A549 (cell line): Measurements from ENCODE around the gene ATP9B. TPM values are rescaled to one million over a fixed set of nuclear protein-coding genes. Genes with fewer than 3 reads are reported as not detected.
"Not testable (repeated sequence)": the region's sequence is repeated elsewhere in the genome, so short reads cannot be mapped to it uniquely, and the experiment has no call there.

Source experiments
- ATAC-seq, 2 experiments: fragments of 200-7000 bp in 1 of 2; fragments of >200 bp in 1 of 2; cut with Nextera tagmentation in 1 of 2; cut with Tn5 transposase in 1 of 2; 3 replicates each; pipeline versions ENCODE4 v1.8.0 to v1.9.1; 2018 to 2020; ENCODE audit warnings: mild to moderate bottlenecking in 1 of 2, moderate library complexity in 1 of 2
- CTCF ChIA-PET: fragments of 300-600 bp; sonication (Branson Sonifier 250); formaldehyde crosslinking; extraction: SDS; loops from one replicate; lab custom pipeline; 2021; ENCODE audit warnings: antibody characterized with exemption, inconsistent platforms; lab: Yijun Ruan, JAX
- POLR2A ChIA-PET: fragments of 350-600 bp; formaldehyde crosslinking; extraction: SDS; loops from one replicate; lab custom pipeline; 2021; ENCODE audit warnings: antibody characterized with exemption, inconsistent platforms; lab: Yijun Ruan, JAX
- DNase-seq, 2 experiments: peaks; one replicate each; pipeline versions ENCODE4 v3.0.0 to v3.0.0-alpha.2; 2011 to 2016; ENCODE audit warnings: low read depth in 1 of 2, low spot score in 1 of 2
- FAIRE-seq: peaks from 2 replicates; lab custom pipeline; 2011; peaks lifted over from hg19 to GRCh38; lab: Jason Lieb, UNC
- H3K27ac ChIP-seq, 2 experiments: fragments of >200 bp; sonication (Bioruptor Twin); formaldehyde crosslinking; 3 replicates each; pipeline ENCODE4 v1.5.1; 2016 to 2017
- H3K4me1 ChIP-seq: fragments of >200 bp; sonication (Bioruptor Twin); formaldehyde crosslinking; 3 replicates; pipeline ENCODE4 v1.6.1; 2016
- H3K4me2 ChIP-seq: fragments of >200 bp; sonication (Bioruptor Twin); formaldehyde crosslinking; 3 replicates; pipeline ENCODE4 v1.6.1; 2016
- H3K4me3 ChIP-seq: fragments of >200 bp; sonication (Bioruptor Twin); formaldehyde crosslinking; 3 replicates; pipeline ENCODE4 v1.5.1; 2016
- H3K9me3 ChIP-seq: fragments of >200 bp; sonication (Bioruptor Twin); formaldehyde crosslinking; 3 replicates; pipeline ENCODE4 v1.6.1; 2016
- ATOH8 ChIP-seq: fragments of 250-450 bp; sonication (Bioruptor Pico); IDR thresholded peaks from 2 replicates; pipeline ENCODE4 v1.5.0; 2020; ENCODE audit warnings: low read depth, mild to moderate bottlenecking, moderate library complexity
- BCL3 ChIP-seq: fragments of >200 bp; sonication (Bioruptor Twin); formaldehyde crosslinking; IDR thresholded peaks from 3 replicates; pipeline ENCODE4 v1.6.1; 2016
- BHLHE40 ChIP-seq: IDR thresholded peaks from 2 replicates; pipeline ENCODE4 v1.6.1; 2012; ENCODE audit warnings: low read depth, low read length, inconsistent platforms
- CBX8 ChIP-seq: fragments of 200-600 bp; sonication (generic); IDR thresholded peaks from 2 replicates; pipeline ENCODE4 v1.6.1; 2016
- E2F6 ChIP-seq: IDR thresholded peaks from 2 replicates; pipeline ENCODE4 v1.6.1; 2012; ENCODE audit warnings: low read depth, borderline replicate concordance
- EP300 ChIP-seq, 2 experiments: fragments of >200 bp; sonication (Bioruptor Twin); formaldehyde crosslinking; IDR thresholded peaks; 2 replicates in 1 of 2; 3 replicates in 1 of 2; pipeline ENCODE4 v1.6.1; 2016 to 2017
- ESRRA ChIP-seq: fragments of 150-350 bp; IDR thresholded peaks from 2 replicates; pipeline ENCODE4 v1.6.1; 2014; ENCODE audit warnings: mild to moderate bottlenecking, low read length, borderline replicate concordance
- HDAC2 ChIP-seq: fragments of 200-600 bp; sonication (generic); IDR thresholded peaks from 2 replicates; pipeline ENCODE4 v1.6.1; 2016
- HEYL ChIP-seq: fragments of 250-450 bp; sonication (Bioruptor Pico); IDR thresholded peaks from 2 replicates; pipeline ENCODE4 v1.8.0; 2021; ENCODE audit warnings: mild to moderate bottlenecking, moderate library complexity
- HMGXB4 ChIP-seq: fragments of 250-450 bp; sonication (Bioruptor Pico); IDR thresholded peaks from 2 replicates; pipeline ENCODE4 v1.5.0; 2021; ENCODE audit warnings: mild to moderate bottlenecking, moderate library complexity, borderline replicate concordance
- HOXA7 ChIP-seq: fragments of 250-450 bp; sonication (Bioruptor Pico); IDR thresholded peaks from 2 replicates; pipeline ENCODE4 v1.5.0; 2020; ENCODE audit warnings: mild to moderate bottlenecking, moderate library complexity
- MAX ChIP-seq: IDR thresholded peaks from 2 replicates; pipeline ENCODE4 v1.6.1; 2012
- RAD21 ChIP-seq, 2 experiments: fragments of >200 bp in 1 of 2; sonication (Bioruptor Twin) in 1 of 2; formaldehyde crosslinking in 1 of 2; IDR thresholded peaks in 1 of 2; conservative IDR thresholded peaks in 1 of 2; 2 replicates in 1 of 2; 3 replicates in 1 of 2; pipeline ENCODE4 v1.6.1; 2012 to 2018; ENCODE audit warnings: inconsistent platforms in 1 of 2
- RARB ChIP-seq: fragments of 250-450 bp; sonication (Bioruptor Pico); IDR thresholded peaks from 2 replicates; pipeline ENCODE4 v1.8.0; 2021; ENCODE audit warnings: mild to moderate bottlenecking, moderate library complexity
- REST ChIP-seq: fragments of 200-600 bp; sonication (generic); IDR thresholded peaks from 2 replicates; pipeline ENCODE4 v1.6.1; 2016; ENCODE audit warnings: antibody characterized with exemption, mild to moderate bottlenecking, moderate library complexity
- TP53 ChIP-seq: fragments of 250-450 bp; sonication (Bioruptor Pico); IDR thresholded peaks from 2 replicates; pipeline ENCODE4 v1.5.0; 2021; ENCODE audit warnings: mild to moderate bottlenecking, moderate library complexity
- ZFP36 ChIP-seq: fragments of 450-650 bp; IDR thresholded peaks from 2 replicates; pipeline ENCODE4 v1.6.1; 2014; ENCODE audit warnings: borderline replicate concordance; ENCODE audit not compliant: partially characterized antibody
- ZSCAN20 ChIP-seq: fragments of 250-450 bp; sonication (Bioruptor Pico); IDR thresholded peaks from 2 replicates; pipeline ENCODE4 v1.8.0; 2022; ENCODE audit warnings: mild to moderate bottlenecking, moderate library complexity
- WGBS: methylation state at CpG from one replicate; pipeline ENCODE4 v1.1.6; 2017; ENCODE audit errors: missing lambda C conversion rate; 5-methylcytosine and 5-hydroxymethylcytosine counted together
- polyA plus RNA-seq, 4 experiments: library from polyadenylated mRNA; depleted of rRNA in 3 of 4; stranded (reverse); fragments of >200 nt; fragmentation: RNase III in 1 of 4; extraction: RNeasy Plus Mini Kit Qiagen cat#74134 plus additional on column Dnase treatment in 1 of 4; gene quantifications; 2 replicates in 3 of 4; 3 replicates in 1 of 4; pipeline ENCODE4 v1.2.3, GENCODE V29; 2011 to 2017

ATP9B gene
- polyA plus RNA-seq, 2 of the 4 experiments (the other 2 are of a cell fraction) = 22.6 to 35.7 TPM

- DNase-seq, FAIRE-seq, H3K9me3 ChIP-seq, H3K4me2 ChIP-seq, ATAC-seq, H3K4me3 ChIP-seq, H3K4me1 ChIP-seq, H3K27ac ChIP-seq, POLR2A ChIA-PET: not testable (repeated sequence)
- CTCF ChIA-PET = interaction anchor here (1.2 to 11.7 kb wide), 3 partner anchors 14 to 266 kb away, joined by 4 to 144 read pairs (median 5); no protein-coding TSS in a partner anchor
- WGBS = 90% methylated on average over 12 of the region's 12 CpGs
These were observed 307.5 kb downstream of the ATP9B start for GRCh38 chr18:79376661-79377060.

- Histone ChIP-seq H3K4me2 (no peak overlapping the region), H3K4me3 (no peak overlapping the region), H3K9me3 (no peaks in the 10 kb centered on the region), H3K4me1 (no peaks in the 10 kb centered on the region), H3K27ac (no peak overlapping the region)
- FAIRE-seq (no peak), DNase-seq (no peak), ATAC-seq (no peak)
- 97% methylated on average over 8 of the region's 19 CpGs for WGBS
- TF ChIP-seq ZSCAN20 (CRISPR knock-in tag) = no peak
- TF ChIP-seq ESRRA = no peak
- no peak for TF ChIP-seq ZFP36
- no peak for TF ChIP-seq MAX
- TF ChIP-seq E2F6 = no peak
- no peak for TF ChIP-seq EP300 (IDR thresholded peaks at IDR 0.05)
- no peak for TF ChIP-seq HDAC2
- no peak for TF ChIP-seq BHLHE40
- TF ChIP-seq RAD21 (conservative IDR thresholded peaks at IDR 0.05 in 1 of 2, IDR thresholded peaks at IDR 0.05 in 1 of 2) = no peak
- no peak for TF ChIP-seq HEYL (CRISPR knock-in tag)
- TF ChIP-seq HMGXB4 (CRISPR knock-in tag) = no peak
- no peak for TF ChIP-seq HOXA7
- TF ChIP-seq CBX8 = no peak
- no peak for TF ChIP-seq RARB
- TF ChIP-seq BCL3 = no peak
- no peak for TF ChIP-seq REST
- TF ChIP-seq ATOH8 = no peak
- no peak for TF ChIP-seq TP53
- POLR2A ChIA-PET = no interaction called here
- CTCF ChIA-PET = interaction anchor here (1.0 to 11.7 kb wide), 4 partner anchors 44 to 266 kb away, joined by 3 to 144 read pairs (median 37); no protein-coding TSS in a partner anchor
These were observed 308.1 kb downstream of the ATP9B start for GRCh38 chr18:79377187-79377891.
